Neural cell (in vitro differentiated cells): ENCODE data around the gene PIGL. TPM values are rescaled to one million over a fixed set of nuclear protein-coding genes. Genes with fewer than 3 reads are reported as not detected.

Source experiments
- H2AFZ ChIP-seq: fragments of 200-600, 300-800 bp; sonication (generic), shearing (Covaris generic); 2 replicates; pipeline ENCODE4 v1.6.0; 2014; ENCODE audit warnings: low read depth, mild to moderate bottlenecking, antibody characterized with exemption, low read length, moderate library complexity
- H3F3A ChIP-seq: fragments of 200-600 bp; shearing (Covaris generic); 2 replicates; pipeline ENCODE4 v1.6.1; 2016; ENCODE audit warnings: mild to moderate bottlenecking, moderate library complexity, mixed read lengths, antibody characterized with exemption, low read length; ENCODE audit not compliant: insufficient read depth, poor library complexity, severe bottlenecking
- H3K27ac ChIP-seq: fragments of 200-600, 300-800 bp; sonication (generic), shearing (Covaris generic); 2 replicates; pipeline ENCODE4 v1.5.1; 2014; ENCODE audit warnings: mild to moderate bottlenecking, low read length, moderate library complexity
- H3K27me3 ChIP-seq: fragments of 300-800, 200-600 bp; sonication (generic), shearing (Covaris generic); 2 replicates; pipeline ENCODE4 v1.6.0; 2014; ENCODE audit warnings: mild to moderate bottlenecking, low read depth, low read length, moderate library complexity; ENCODE audit not compliant: insufficient read depth
- H3K36me3 ChIP-seq: fragments of 300-800, 200-600 bp; sonication (generic), shearing (Covaris generic); 2 replicates; pipeline ENCODE4 v1.5.1; 2014; ENCODE audit warnings: mild to moderate bottlenecking, antibody characterized with exemption, low read length, moderate library complexity; ENCODE audit not compliant: insufficient read depth
- H3K4me2 ChIP-seq: fragments of 300-800, 200-600 bp; sonication (generic), shearing (Covaris generic); 2 replicates; pipeline ENCODE4 v1.6.0; 2014; ENCODE audit warnings: mild to moderate bottlenecking, low read length
- H3K4me3 ChIP-seq: fragments of 300-800, 200-600 bp; sonication (generic), shearing (Covaris generic); 2 replicates; pipeline ENCODE4 v1.5.1; 2014; ENCODE audit warnings: mild to moderate bottlenecking, low read length, moderate library complexity
- H3K79me2 ChIP-seq: fragments of 200-600 bp; shearing (Covaris generic); replicated peaks from 2 replicates; pipeline ENCODE4 v1.6.0; 2014; ENCODE audit warnings: mild to moderate bottlenecking, low read length, moderate library complexity; ENCODE audit not compliant: insufficient read depth
- H3K9ac ChIP-seq: fragments of 300-800, 200-600 bp; sonication (generic), shearing (Covaris generic); 2 replicates; pipeline ENCODE4 v1.6.1; 2016; ENCODE audit warnings: mild to moderate bottlenecking, low read length, mixed read lengths
- H3K9me2 ChIP-seq: fragments of 200-600 bp; shearing (Covaris generic); 2 replicates; pipeline ENCODE4 v1.6.1; 2016; ENCODE audit warnings: mild to moderate bottlenecking, low read length, mixed read lengths; ENCODE audit not compliant: insufficient read depth
- H3K9me3 ChIP-seq: fragments of 200-600, 300-800 bp; sonication (generic), shearing (Covaris generic); 2 replicates; pipeline ENCODE4 v1.6.1; 2016; ENCODE audit warnings: mild to moderate bottlenecking, mixed run types, low read length, moderate library complexity, mixed read lengths
- H4K20me1 ChIP-seq: fragments of 200-600 bp; shearing (Covaris generic); 2 replicates; pipeline ENCODE4 v1.6.1; 2016; ENCODE audit warnings: mild to moderate bottlenecking, mixed run types; ENCODE audit not compliant: insufficient read depth
- EP300 ChIP-seq: fragments of 450-650 bp; conservative IDR thresholded peaks from 2 replicates; pipeline ENCODE4 v1.6.1; 2014; ENCODE audit warnings: antibody characterized with exemption, mild to moderate bottlenecking, moderate library complexity; ENCODE audit not compliant: poor library complexity, severe bottlenecking
- EZH2 ChIP-seq: fragments of 200-600, 300-800 bp; shearing (Covaris generic), sonication (generic); IDR thresholded peaks from 2 replicates; pipeline ENCODE4 v1.6.1; 2014; ENCODE audit warnings: antibody characterized with exemption, low read length, borderline replicate concordance, mild to moderate bottlenecking; ENCODE audit not compliant: insufficient read depth, poor library complexity, severe bottlenecking
- MXI1 ChIP-seq: fragments of 450-650 bp; conservative IDR thresholded peaks from 2 replicates; pipeline ENCODE4 v1.6.1; 2014; ENCODE audit warnings: antibody characterized with exemption, mild to moderate bottlenecking; ENCODE audit not compliant: poor library complexity, severe bottlenecking
- POLR2AphosphoS5 ChIP-seq: IDR thresholded peaks from 2 replicates; pipeline ENCODE4 v1.6.1; 2012
- RAD21 ChIP-seq: fragments of 450-650 bp; conservative IDR thresholded peaks from 2 replicates; pipeline ENCODE4 v1.6.1; 2014; ENCODE audit warnings: antibody characterized with exemption, mild to moderate bottlenecking, moderate library complexity
- SMC3 ChIP-seq: fragments of 450-650 bp; conservative IDR thresholded peaks from 2 replicates; pipeline ENCODE4 v1.6.1; 2014; ENCODE audit warnings: antibody characterized with exemption, mild to moderate bottlenecking, moderate library complexity; ENCODE audit not compliant: poor library complexity
- TAF1 ChIP-seq: IDR thresholded peaks from 2 replicates; pipeline ENCODE4 v1.6.1; 2012; ENCODE audit warnings: low read depth
- polyA minus RNA-seq: library from RNA; depleted of rRNA, polyadenylated mRNA; stranded (reverse); fragments of >200 nt; gene quantifications from 2 replicates; pipeline ENCODE4 v1.2.3, GENCODE V29; 2014
- polyA plus RNA-seq: library from polyadenylated mRNA; depleted of rRNA; stranded (reverse); fragments of >200 nt; gene quantifications from 2 replicates; pipeline ENCODE4 v1.2.3, GENCODE V29; 2014
- TF ChIP-seq, protein P1 (sequence below): IDR thresholded peaks from 2 replicates; pipeline ENCODE4 v1.6.1; 2012; ENCODE audit warnings: borderline replicate concordance
- TF ChIP-seq, protein P2 (sequence below): fragments of 450-650 bp; IDR thresholded peaks from 2 replicates; pipeline ENCODE4 v1.5.1; 2014; ENCODE audit warnings: antibody characterized with exemption, mild to moderate bottlenecking, moderate library complexity; ENCODE audit not compliant: poor library complexity, severe bottlenecking

PIGL gene
- polyA plus RNA-seq (72.9 and 75.5 TPM in 2 replicates), polyA minus RNA-seq (48.2 and 54.1 TPM in 2 replicates)

DNA sequence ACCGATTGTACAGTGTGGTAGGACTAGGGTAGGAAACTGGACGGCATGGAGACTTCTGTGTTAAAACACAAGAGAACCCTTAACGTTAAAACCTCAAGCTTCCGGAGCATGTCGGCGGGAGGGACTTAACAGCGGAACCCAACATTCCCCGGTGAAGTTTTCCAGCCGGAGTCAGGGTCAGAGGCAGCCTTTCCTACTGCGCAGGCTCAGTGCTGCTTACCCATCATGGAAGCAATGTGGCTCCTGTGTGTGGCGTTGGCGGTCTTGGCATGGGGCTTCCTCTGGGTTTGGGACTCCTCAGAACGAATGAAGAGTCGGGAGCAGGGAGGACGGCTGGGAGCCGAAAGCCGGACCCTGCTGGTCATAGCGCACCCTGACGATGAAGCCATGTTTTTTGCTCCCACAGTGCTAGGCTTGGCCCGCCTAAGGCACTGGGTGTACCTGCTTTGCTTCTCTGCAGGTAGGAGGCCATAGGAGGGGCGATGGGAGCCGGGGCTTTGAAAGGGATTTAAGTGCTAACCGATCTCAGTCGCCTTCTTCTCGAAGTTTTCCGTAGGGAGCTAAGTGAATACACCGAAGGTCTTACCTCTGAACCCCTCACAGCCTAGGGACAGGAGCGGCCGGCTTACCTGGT lies at the start of gene PIGL:
TSS of gene PIGL (plus strand) at position 209 of the 634 bp plus-strand sequence. CDS start at position 226, 17 bp downstream.
- no peaks in the 10 kb centered on the region for H3K36me3 ChIP-seq
- no peaks in the 10 kb centered on the region for H4K20me1 ChIP-seq
- H3K4me2 ChIP-seq = peak within 1 kb of the TSS; percentile 85
- peak within 1 kb of the TSS; percentile 94 for H2AFZ ChIP-seq
- no peaks in the 10 kb centered on the region for H3K27me3 ChIP-seq
- H3K27ac ChIP-seq = peak within 1 kb of the TSS; percentile 90
- H3K79me2 ChIP-seq = peaks cover 37% of the 10 kb centered on the region
- H3F3A ChIP-seq = peaks cover 5% of the 10 kb centered on the region
- peak within 1 kb of the TSS; percentile 95 for H3K4me3 ChIP-seq
- TF ChIP-seq, protein P1, sequence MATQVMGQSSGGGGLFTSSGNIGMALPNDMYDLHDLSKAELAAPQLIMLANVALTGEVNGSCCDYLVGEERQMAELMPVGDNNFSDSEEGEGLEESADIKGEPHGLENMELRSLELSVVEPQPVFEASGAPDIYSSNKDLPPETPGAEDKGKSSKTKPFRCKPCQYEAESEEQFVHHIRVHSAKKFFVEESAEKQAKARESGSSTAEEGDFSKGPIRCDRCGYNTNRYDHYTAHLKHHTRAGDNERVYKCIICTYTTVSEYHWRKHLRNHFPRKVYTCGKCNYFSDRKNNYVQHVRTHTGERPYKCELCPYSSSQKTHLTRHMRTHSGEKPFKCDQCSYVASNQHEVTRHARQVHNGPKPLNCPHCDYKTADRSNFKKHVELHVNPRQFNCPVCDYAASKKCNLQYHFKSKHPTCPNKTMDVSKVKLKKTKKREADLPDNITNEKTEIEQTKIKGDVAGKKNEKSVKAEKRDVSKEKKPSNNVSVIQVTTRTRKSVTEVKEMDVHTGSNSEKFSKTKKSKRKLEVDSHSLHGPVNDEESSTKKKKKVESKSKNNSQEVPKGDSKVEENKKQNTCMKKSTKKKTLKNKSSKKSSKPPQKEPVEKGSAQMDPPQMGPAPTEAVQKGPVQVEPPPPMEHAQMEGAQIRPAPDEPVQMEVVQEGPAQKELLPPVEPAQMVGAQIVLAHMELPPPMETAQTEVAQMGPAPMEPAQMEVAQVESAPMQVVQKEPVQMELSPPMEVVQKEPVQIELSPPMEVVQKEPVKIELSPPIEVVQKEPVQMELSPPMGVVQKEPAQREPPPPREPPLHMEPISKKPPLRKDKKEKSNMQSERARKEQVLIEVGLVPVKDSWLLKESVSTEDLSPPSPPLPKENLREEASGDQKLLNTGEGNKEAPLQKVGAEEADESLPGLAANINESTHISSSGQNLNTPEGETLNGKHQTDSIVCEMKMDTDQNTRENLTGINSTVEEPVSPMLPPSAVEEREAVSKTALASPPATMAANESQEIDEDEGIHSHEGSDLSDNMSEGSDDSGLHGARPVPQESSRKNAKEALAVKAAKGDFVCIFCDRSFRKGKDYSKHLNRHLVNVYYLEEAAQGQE = peak; percentile 93
- TF ChIP-seq, protein P2, sequence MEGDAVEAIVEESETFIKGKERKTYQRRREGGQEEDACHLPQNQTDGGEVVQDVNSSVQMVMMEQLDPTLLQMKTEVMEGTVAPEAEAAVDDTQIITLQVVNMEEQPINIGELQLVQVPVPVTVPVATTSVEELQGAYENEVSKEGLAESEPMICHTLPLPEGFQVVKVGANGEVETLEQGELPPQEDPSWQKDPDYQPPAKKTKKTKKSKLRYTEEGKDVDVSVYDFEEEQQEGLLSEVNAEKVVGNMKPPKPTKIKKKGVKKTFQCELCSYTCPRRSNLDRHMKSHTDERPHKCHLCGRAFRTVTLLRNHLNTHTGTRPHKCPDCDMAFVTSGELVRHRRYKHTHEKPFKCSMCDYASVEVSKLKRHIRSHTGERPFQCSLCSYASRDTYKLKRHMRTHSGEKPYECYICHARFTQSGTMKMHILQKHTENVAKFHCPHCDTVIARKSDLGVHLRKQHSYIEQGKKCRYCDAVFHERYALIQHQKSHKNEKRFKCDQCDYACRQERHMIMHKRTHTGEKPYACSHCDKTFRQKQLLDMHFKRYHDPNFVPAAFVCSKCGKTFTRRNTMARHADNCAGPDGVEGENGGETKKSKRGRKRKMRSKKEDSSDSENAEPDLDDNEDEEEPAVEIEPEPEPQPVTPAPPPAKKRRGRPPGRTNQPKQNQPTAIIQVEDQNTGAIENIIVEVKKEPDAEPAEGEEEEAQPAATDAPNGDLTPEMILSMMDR = no peak
- TF ChIP-seq TAF1 = peak; percentile 92
- no peak for TF ChIP-seq RAD21
- TF ChIP-seq MXI1 = peak; percentile 96
- peak; percentile 22 for TF ChIP-seq EP300
- peak; percentile 98 for TF ChIP-seq POLR2AphosphoS5
- no peak for TF ChIP-seq EZH2
- TF ChIP-seq SMC3 = no peak
- peak within 1 kb of the TSS; percentile 91 for H3K9ac ChIP-seq
- no peaks in the 10 kb centered on the region for H3K9me3 ChIP-seq
- H3K9me2 ChIP-seq = no peaks in the 10 kb centered on the region

DNA sequence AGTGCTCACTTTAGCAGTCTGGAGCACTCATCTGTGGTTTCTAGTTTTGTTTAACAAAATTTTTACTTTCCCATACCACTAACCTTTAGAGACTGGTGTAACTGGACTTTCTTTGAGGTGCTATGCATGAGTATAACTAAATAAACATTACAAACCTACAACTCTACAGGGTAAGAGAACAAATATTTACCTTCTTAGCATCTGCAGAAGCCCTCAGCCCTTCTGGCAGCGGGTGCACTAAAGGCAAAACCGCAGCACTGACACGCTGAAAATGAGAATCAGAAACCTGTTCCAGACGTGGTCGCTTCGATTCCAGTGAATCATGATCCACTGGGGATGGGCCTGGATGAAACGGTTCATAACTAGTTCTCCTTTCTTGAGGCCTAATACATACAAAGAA lies 45.4 kb upstream of the PIGL start:
- H3K27me3 ChIP-seq = no peaks in the 10 kb centered on the region

More for the DNA sequence above, 45.4 kb upstream of the PIGL start:
- H3F3A ChIP-seq = no peaks in the 10 kb centered on the region
- H3K36me3 ChIP-seq = peaks cover 5% of the 10 kb centered on the region
- no peaks in the 10 kb centered on the region for H3K9me2 ChIP-seq
- no peak overlapping the region for H2AFZ ChIP-seq
- no peak overlapping the region for H3K4me3 ChIP-seq
- H3K9me3 ChIP-seq = no peaks in the 10 kb centered on the region
- peaks cover 19% of the 10 kb centered on the region for H3K79me2 ChIP-seq
- no peak overlapping the region for H3K4me2 ChIP-seq
- H3K27ac ChIP-seq = no peak overlapping the region
- H3K9ac ChIP-seq = no peak overlapping the region
- no peak for TF ChIP-seq TAF1
- no peak for TF ChIP-seq EZH2
- TF ChIP-seq SMC3 = no peak
- TF ChIP-seq, protein P1 = no peak
- no peak for TF ChIP-seq RAD21
- no peak for TF ChIP-seq POLR2AphosphoS5
- H4K20me1 ChIP-seq = no peaks in the 10 kb centered on the region
